Right atrium auricular region (tissue), 2 donors: ENCODE measurements around the gene ADISSP. TPM values are rescaled to one million over a fixed set of nuclear protein-coding genes. Genes with fewer than 3 reads are reported as not detected.

ENCODE experiments used
- DNase-seq: peaks from one replicate; pipeline ENCODE4 v3.0.0-alpha.2; 2019; ENCODE audit warnings: low spot score
- H3K27ac ChIP-seq, 2 donors: fragments of 200-600 bp; sonication (generic); 1 replicate in 1 of 2; 2 replicates in 1 of 2; pipeline ENCODE4 v1.5.1; 2016 to 2019
- H3K27me3 ChIP-seq, 2 donors: fragments of 200-600 bp; sonication (generic); one replicate each; pipeline versions ENCODE4 v1.5.1 to v1.6.0; 2017 to 2019
- H3K36me3 ChIP-seq: fragments of 200-600 bp; sonication (generic); one replicate; pipeline ENCODE4 v1.5.1; 2016
- H3K4me1 ChIP-seq, 2 donors: fragments of 200-600 bp; sonication (generic); one replicate each; pipeline versions ENCODE4 v1.5.1 to v1.6.0; 2017 to 2019
- H3K4me3 ChIP-seq, 2 donors: fragments of 200-600 bp; sonication (generic); 1 replicate in 1 of 2; 2 replicates in 1 of 2; pipeline ENCODE4 v1.5.1; 2017 to 2019; ENCODE audit warnings: mild to moderate bottlenecking in 1 of 2, moderate library complexity in 1 of 2
- H3K9me3 ChIP-seq, 2 donors: fragments of 200-600 bp; sonication (generic); one replicate each; pipeline ENCODE4 v1.5.1; 2019
- total RNA-seq, 2 donors: library from RNA; depleted of rRNA; stranded (reverse); fragments of >200 nt; gene quantifications; one replicate each; pipeline ENCODE4 v1.1.0, GENCODE V29; 2016
- TF ChIP-seq, protein P1 (sequence below), 2 donors: fragments of 200-600 bp; sonication (generic); IDR thresholded peaks; one replicate each; pipeline ENCODE4 v1.5.1; 2019; ENCODE audit warnings: antibody characterized with exemption in 2 of 2

ADISSP gene
- total RNA-seq, 2 donors from 2014 or later, result 10.8 to 11.2 TPM

DNA sequence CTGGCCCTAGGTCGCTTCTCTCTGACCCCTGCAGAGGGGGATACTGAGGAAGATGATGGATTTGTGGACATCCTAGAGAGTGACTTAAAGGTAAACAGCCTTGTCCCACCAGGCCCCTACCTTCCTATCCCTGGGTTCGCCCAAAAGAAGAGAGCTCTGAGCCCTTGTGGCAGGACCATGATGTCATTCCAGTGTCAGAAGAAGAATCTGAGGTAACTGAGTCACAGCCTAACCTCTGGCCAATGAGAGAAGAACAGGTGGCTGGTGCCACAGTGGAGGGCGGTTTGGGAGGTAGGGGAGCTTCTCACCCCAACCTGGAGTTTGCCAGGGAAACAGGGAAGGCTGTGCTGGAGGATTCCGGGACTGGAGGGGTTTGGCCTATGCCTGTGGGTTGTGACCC lies 33.7 kb upstream of the ADISSP start:
- no peaks in the 10 kb centered on the region for H3K27me3 ChIP-seq
- no peak overlapping the region for H3K27ac ChIP-seq
- TF ChIP-seq, protein P1, sequence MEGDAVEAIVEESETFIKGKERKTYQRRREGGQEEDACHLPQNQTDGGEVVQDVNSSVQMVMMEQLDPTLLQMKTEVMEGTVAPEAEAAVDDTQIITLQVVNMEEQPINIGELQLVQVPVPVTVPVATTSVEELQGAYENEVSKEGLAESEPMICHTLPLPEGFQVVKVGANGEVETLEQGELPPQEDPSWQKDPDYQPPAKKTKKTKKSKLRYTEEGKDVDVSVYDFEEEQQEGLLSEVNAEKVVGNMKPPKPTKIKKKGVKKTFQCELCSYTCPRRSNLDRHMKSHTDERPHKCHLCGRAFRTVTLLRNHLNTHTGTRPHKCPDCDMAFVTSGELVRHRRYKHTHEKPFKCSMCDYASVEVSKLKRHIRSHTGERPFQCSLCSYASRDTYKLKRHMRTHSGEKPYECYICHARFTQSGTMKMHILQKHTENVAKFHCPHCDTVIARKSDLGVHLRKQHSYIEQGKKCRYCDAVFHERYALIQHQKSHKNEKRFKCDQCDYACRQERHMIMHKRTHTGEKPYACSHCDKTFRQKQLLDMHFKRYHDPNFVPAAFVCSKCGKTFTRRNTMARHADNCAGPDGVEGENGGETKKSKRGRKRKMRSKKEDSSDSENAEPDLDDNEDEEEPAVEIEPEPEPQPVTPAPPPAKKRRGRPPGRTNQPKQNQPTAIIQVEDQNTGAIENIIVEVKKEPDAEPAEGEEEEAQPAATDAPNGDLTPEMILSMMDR (IDR thresholded peaks at IDR 0.05), result no peak
- DNase-seq, result no peak
- H3K36me3 ChIP-seq, result peaks cover 35% of the 10 kb centered on the region
- H3K4me3 ChIP-seq, result no peak overlapping the region
- H3K4me1 ChIP-seq, result peaks cover 0 to 41% of the 10 kb centered on the region in 2 donors
- H3K9me3 ChIP-seq, result no peaks in the 10 kb centered on the region

DNA sequence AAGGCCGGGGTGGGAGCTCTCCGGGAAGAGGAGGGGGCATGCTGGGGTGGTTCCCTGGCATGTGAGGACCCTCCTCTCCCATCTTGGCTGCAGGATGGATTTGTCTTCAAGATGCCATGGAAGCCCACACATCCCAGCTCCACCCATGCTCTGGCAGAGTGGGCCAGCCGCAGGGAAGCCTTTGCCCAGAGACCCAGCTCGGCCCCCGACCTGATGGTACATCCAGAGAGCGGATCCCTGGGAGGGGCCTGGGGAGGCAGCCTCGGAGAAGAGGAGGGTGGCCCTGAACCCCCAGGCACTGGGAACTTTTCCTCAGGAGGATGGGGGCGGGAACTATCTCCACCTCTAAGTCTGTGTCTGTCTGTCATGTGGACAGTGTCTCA lies 33.3 kb upstream of the ADISSP start:
- peaks cover 0 to 37% of the 10 kb centered on the region in 2 donors for H3K4me1 ChIP-seq
- TF ChIP-seq, protein P1 (IDR thresholded peaks at IDR 0.05), result no peak
- no peaks in the 10 kb centered on the region for H3K9me3 ChIP-seq
- peaks cover 35% of the 10 kb centered on the region for H3K36me3 ChIP-seq
- no peak overlapping the region for H3K4me3 ChIP-seq
- no peaks in the 10 kb centered on the region for H3K27me3 ChIP-seq
- DNase-seq, result no peak
- no peak overlapping the region for H3K27ac ChIP-seq

DNA sequence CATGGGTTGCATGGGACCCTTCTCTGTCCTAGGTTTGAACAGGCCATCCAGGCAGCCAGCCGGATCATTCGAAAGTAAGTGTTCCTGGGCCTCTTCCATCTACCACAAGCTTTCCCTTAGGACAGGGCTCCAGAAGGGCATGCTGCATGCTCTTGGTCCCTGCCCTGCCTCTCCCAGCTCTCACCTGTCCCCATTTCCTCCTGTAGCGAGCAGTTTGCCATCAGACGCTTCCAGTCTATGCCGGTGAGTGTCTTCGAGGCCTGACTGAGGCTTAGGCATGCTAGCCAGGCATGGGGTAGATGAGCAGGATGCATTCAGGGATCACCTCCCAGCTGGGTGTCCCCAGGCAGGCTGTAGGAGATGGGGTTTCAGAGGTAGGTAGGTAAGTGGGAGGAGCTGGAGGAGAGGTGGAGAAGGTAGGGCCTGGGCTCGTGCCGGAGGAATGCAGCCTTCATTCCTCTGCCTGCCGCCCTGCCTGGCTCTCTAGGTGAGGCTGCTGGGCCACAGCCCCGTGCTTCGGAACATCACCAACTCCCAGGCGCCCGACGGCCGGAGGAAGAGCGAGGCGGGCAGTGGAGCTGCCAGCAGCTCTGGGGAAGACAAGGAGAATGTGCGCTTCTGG lies 32.8 kb upstream of the ADISSP start:
- TF ChIP-seq, protein P1 (IDR thresholded peaks at IDR 0.05), result no peak
- peaks cover 0 to 34% of the 10 kb centered on the region in 2 donors for H3K4me1 ChIP-seq
- H3K4me3 ChIP-seq, result no peak overlapping the region
- no peak overlapping the region for H3K27ac ChIP-seq
- no peak for DNase-seq
- no peaks in the 10 kb centered on the region for H3K9me3 ChIP-seq
- H3K27me3 ChIP-seq, result no peaks in the 10 kb centered on the region
- H3K36me3 ChIP-seq, result peaks cover 35% of the 10 kb centered on the region

DNA sequence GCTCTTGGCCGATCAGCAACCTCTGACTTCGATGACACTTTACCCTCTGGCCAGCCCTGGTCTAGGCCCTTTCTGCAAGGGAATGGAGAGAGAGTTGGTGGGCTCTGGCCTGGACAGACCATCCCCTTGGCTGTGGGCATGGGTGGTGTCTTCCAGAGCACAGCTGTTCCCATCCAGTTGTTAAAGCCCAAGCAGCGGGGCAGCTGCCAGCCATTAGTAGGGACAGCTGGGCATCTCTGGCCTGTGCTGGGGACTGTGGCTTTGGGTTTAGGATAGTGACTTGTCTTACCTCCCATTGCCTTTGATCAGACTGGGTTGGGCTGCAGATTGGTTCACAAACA lies 31.3 kb upstream of the ADISSP start:
- Histone ChIP-seq H3K9me3 (no peaks in the 10 kb centered on the region), H3K27me3 (no peaks in the 10 kb centered on the region), H3K4me1 (peaks cover 0 to 40% of the 10 kb centered on the region in 2 donors), H3K27ac (no peak overlapping the region), H3K36me3 (peaks cover 31% of the 10 kb centered on the region), H3K4me3 (no peak overlapping the region)
- TF ChIP-seq, protein P1 (IDR thresholded peaks at IDR 0.05), result no peak
- DNase-seq, result no peak

DNA sequence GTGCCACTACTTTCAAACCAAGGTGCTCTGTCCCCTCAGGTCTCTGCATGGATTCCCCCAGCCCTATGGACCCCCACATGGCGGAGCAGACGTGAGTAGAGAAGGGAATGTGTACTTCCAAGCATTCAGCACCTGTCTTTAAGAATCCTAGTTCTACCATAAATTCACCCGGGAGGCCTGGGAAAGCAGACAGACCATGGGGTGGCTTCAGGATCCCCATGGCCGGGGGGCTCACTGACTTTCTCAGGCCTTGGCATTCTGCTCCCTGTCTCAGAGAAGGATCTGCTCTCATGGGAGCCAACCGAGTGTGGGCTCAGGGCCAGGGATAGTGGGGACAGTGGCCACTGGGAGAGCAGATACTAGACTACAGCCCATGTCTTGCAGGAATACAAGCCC lies 30.8 kb upstream of the ADISSP start:
- Histone ChIP-seq H3K4me3 (no peak overlapping the region), H3K9me3 (no peaks in the 10 kb centered on the region), H3K27me3 (no peaks in the 10 kb centered on the region), H3K27ac (no peak overlapping the region), H3K36me3 (peaks cover 26% of the 10 kb centered on the region), H3K4me1 (peaks cover 0 to 40% of the 10 kb centered on the region in 2 donors)
- DNase-seq, result no peak
- TF ChIP-seq, protein P1 (IDR thresholded peaks at IDR 0.05), result no peak
